ENCODE data around the gene CYP11A1. TPM values are rescaled to one million over a fixed set of nuclear protein-coding genes. Genes with fewer than 3 reads are reported as not detected.

Gene CYP11A1
- total and polyA plus RNA-seq, 10 of the 15 experiments (the other 5 are each of a cell fraction or from before 2014, with no cell fraction given) = 0.11 to 1.2 (median 0.23) TPM; not detected in 5

- no peak for TF ChIP-seq E2F8 (IDR thresholded peaks at IDR 0.05; ENCODE audit: low read depth, partially characterized antibody)
- TF ChIP-seq RAD51 (IDR thresholded peaks at IDR 0.05) = 0 out of 2 replicates have a peak, but pooled peaks have one; percentile 10
- peak; percentile 89 for TF ChIP-seq SPI1 (IDR thresholded peaks at IDR 0.05; ENCODE audit: borderline replicate concordance, insufficient read depth, low read depth, low read length)
- peak; percentile 21; the same call in 1 of the 2 replicates for TF ChIP-seq BMI1 (IDR thresholded peaks at IDR 0.05; ENCODE audit: borderline replicate concordance)
- TF ChIP-seq IKZF2 (IDR thresholded peaks at IDR 0.05) = peak; percentile 94 to 96; a peak in 3 of 4 replicates
- no peak for TF ChIP-seq SRF (IDR thresholded peaks at IDR 0.05; ENCODE audit: low read depth in 2 of 2, low read length in 2 of 2)
- TF ChIP-seq TCF3 (IDR thresholded peaks at IDR 0.05; ENCODE audit: borderline replicate concordance, insufficient read depth, low read depth, low read length) = peak; percentile 80; the same call in 1 of the 2 replicates
- peak; percentile 88; the same call in 1 of the 2 replicates for TF ChIP-seq TCF12 (IDR thresholded peaks at IDR 0.05; ENCODE audit: low read depth, low read length)
- no peak for TF ChIP-seq HCFC1 (IDR thresholded peaks at IDR 0.05; ENCODE audit: low read length)
- no peak for TF ChIP-seq CBX5 (IDR thresholded peaks at IDR 0.05; ENCODE audit: low read depth)
- no peak for TF ChIP-seq HDGF (IDR thresholded peaks at IDR 0.05)
- no peak for TF ChIP-seq ATF3 (IDR thresholded peaks at IDR 0.05; ENCODE audit: borderline replicate concordance, extremely low read depth, low read depth, low read length)
- no peak; the same call in 1 of the 2 replicates for TF ChIP-seq TBL1XR1 (IDR thresholded peaks at IDR 0.05; ENCODE audit: low read depth, low read length)
- peak; percentile 84 for TF ChIP-seq SMAD1 (IDR thresholded peaks at IDR 0.05; ENCODE audit: low read depth, partially characterized antibody)
- TF ChIP-seq POLR2A (IDR thresholded peaks at IDR 0.05; ENCODE audit: low read depth, low read length) = no peak
- TF ChIP-seq MXI1 (IDR thresholded peaks at IDR 0.05; ENCODE audit: low read depth, low read length) = peak; percentile 60
- TF ChIP-seq IKZF1 (conservative IDR thresholded peaks at IDR 0.05) = peak; percentile 94
- no peak for TF ChIP-seq ZNF207 (IDR thresholded peaks at IDR 0.05; ENCODE audit: borderline replicate concordance)
- TF ChIP-seq TCF7 (IDR thresholded peaks at IDR 0.05; ENCODE audit: borderline replicate concordance) = no peak
- TF ChIP-seq E4F1 (IDR thresholded peaks at IDR 0.05; ENCODE audit: borderline replicate concordance, partially characterized antibody) = no peak
- 0 out of 2 replicates have a peak, but pooled peaks have one; percentile 8 for TF ChIP-seq STAT1 (conservative IDR thresholded peaks at IDR 0.05)
- TF ChIP-seq RELA (IDR thresholded peaks at IDR 0.05; ENCODE audit: borderline replicate concordance, partially characterized antibody) = no peak
- no peak for TF ChIP-seq FOXK2 (IDR thresholded peaks at IDR 0.05)
- no peak for TF ChIP-seq NFXL1 (IDR thresholded peaks at IDR 0.05; ENCODE audit: borderline replicate concordance)
These were observed 30.0 kb upstream of the CYP11A1 start (continued) for GRCh38 chr15:74397239-74398068.
